GM12878 (cell line): ENCODE data around the gene YPEL2. TPM values are rescaled to one million over a fixed set of nuclear protein-coding genes. Genes with fewer than 3 reads are reported as not detected.
A peak's percentile ranks its signal among the peaks of the same experiment; 100 is the strongest.

ENCODE experiments used
- ATAC-seq: fragments of 200-7000 bp; cut with Tn5 transposase; 3 replicates; pipeline ENCODE4 v1.9.1; 2020; ENCODE audit warnings: mild to moderate bottlenecking, moderate library complexity
- BruUV-seq: library from RNA; stranded (reverse); fragments of 400-500 nt; replicated peaks from 2 replicates; lab custom pipeline; 2021; lab: Mats Ljungman, UMichigan
- CTCF ChIA-PET: fragments of 300-600 bp; sonication (Branson Sonifier 250); formaldehyde crosslinking; extraction: SDS; loops from one replicate; lab custom pipeline; 2021; ENCODE audit warnings: inconsistent platforms; lab: Yijun Ruan, JAX
- POLR2A ChIA-PET: fragments of 350-600 bp; formaldehyde crosslinking; extraction: SDS; loops from one replicate; lab custom pipeline; 2021; ENCODE audit warnings: inconsistent platforms; lab: Charles Lee
- RAD21 ChIA-PET: fragments of 300-600 bp; sonication (Branson Sonifier 250); formaldehyde crosslinking; loops from one replicate; lab custom pipeline; 2023; ENCODE audit warnings: antibody characterized with exemption; ENCODE audit not compliant: unreplicated experiment; lab: Charles Lee
- SMC1A ChIA-PET: fragments of 300-600 bp; sonication (Branson Sonifier 250); formaldehyde crosslinking; loops from one replicate; lab custom pipeline; 2023; ENCODE audit not compliant: unreplicated experiment, uncharacterized antibody; lab: Charles Lee
- DNase-seq: peaks from one replicate; pipeline ENCODE4 v3.0.0-alpha.2; 2011; ENCODE audit warnings: low read depth, low spot score
- FAIRE-seq: peaks from 3 replicates; lab custom pipeline; 2011; peaks lifted over from hg19 to GRCh38; lab: Jason Lieb, UNC
- H2AFZ ChIP-seq: 2 replicates; pipeline ENCODE4 v1.6.0; 2011; ENCODE audit warnings: low read depth, low read length, control low read depth; ENCODE audit not compliant: control insufficient read depth
- H3K27ac ChIP-seq: 2 replicates; pipeline ENCODE4 v1.5.1; 2011; ENCODE audit warnings: control low read depth; ENCODE audit not compliant: control insufficient read depth, insufficient read depth
- H3K27me3 ChIP-seq, 2 experiments: replicated peaks in 1 of 2; 2 replicates each; pipeline versions ENCODE4 v1.6.0 to v1.6.1; 2011; ENCODE audit warnings: low read length in 1 of 2; ENCODE audit not compliant: control insufficient read depth in 2 of 2, insufficient read depth in 2 of 2
- H3K36me3 ChIP-seq, 2 experiments: 2 replicates each; pipeline ENCODE4 v1.5.1; 2011; ENCODE audit warnings: low read length in 1 of 2; ENCODE audit not compliant: control insufficient read depth in 2 of 2, insufficient read depth in 2 of 2
- H3K4me1 ChIP-seq: 2 replicates; pipeline ENCODE4 v1.6.1; 2011; ENCODE audit warnings: mild to moderate bottlenecking, low read length, moderate library complexity, mixed read lengths; ENCODE audit not compliant: control insufficient read depth, insufficient read depth
- H3K4me2 ChIP-seq: 2 replicates; pipeline ENCODE4 v1.6.0; 2011; ENCODE audit warnings: control low read depth; ENCODE audit not compliant: control insufficient read depth, insufficient read depth
- H3K4me3 ChIP-seq: fragments of 200-600 bp; sonication (generic); 2 replicates; pipeline ENCODE4 v1.5.1; 2016
- H3K79me2 ChIP-seq: 2 replicates; pipeline ENCODE4 v1.6.0; 2011; ENCODE audit warnings: low read length; ENCODE audit not compliant: control insufficient read depth, insufficient read depth
- H3K9ac ChIP-seq: 2 replicates; pipeline ENCODE4 v1.8.0; 2011; ENCODE audit warnings: low read length, control low read depth, mixed read lengths; ENCODE audit not compliant: control insufficient read depth, insufficient read depth
- H3K9me3 ChIP-seq: replicated peaks from 3 replicates; pipeline ENCODE4 v1.5.1; 2011; ENCODE audit warnings: mild to moderate bottlenecking, low read length; ENCODE audit not compliant: control insufficient read depth, insufficient read depth
- H4K20me1 ChIP-seq: 2 replicates; pipeline ENCODE4 v1.6.0; 2011; ENCODE audit not compliant: control insufficient read depth, insufficient read depth
- ASH2L ChIP-seq: fragments of 300-600, 200-600 bp; sonication (generic); IDR thresholded peaks from 2 replicates; pipeline ENCODE4 v1.6.1; 2017; ENCODE audit warnings: low read depth, mild to moderate bottlenecking, borderline replicate concordance
- ATF7 ChIP-seq: fragments of 450-650 bp; IDR thresholded peaks from 2 replicates; pipeline ENCODE4 v1.6.1; 2016; ENCODE audit warnings: low read depth, mild to moderate bottlenecking
- JUND ChIP-seq: IDR thresholded peaks from 2 replicates; pipeline ENCODE4 v1.6.1; 2012; ENCODE audit warnings: low read depth, mild to moderate bottlenecking, low read length, improper control_type of control experiment, moderate library complexity
- MLLT1 ChIP-seq: fragments of 450-650 bp; IDR thresholded peaks from 2 replicates; pipeline ENCODE4 v1.6.1; 2016; ENCODE audit warnings: mild to moderate bottlenecking
- SP1 ChIP-seq: IDR thresholded peaks from one replicate; pipeline ENCODE4 v1.6.1; 2011; ENCODE audit warnings: low read depth, low read length
- SPI1 ChIP-seq: IDR thresholded peaks from 2 replicates; pipeline ENCODE4 v1.6.1; 2011; ENCODE audit warnings: low read depth, mild to moderate bottlenecking, low read length, moderate library complexity, borderline replicate concordance; ENCODE audit not compliant: insufficient read depth
- SRF ChIP-seq, 2 experiments: IDR thresholded peaks; 2 replicates each; pipeline ENCODE4 v1.6.1; 2011; ENCODE audit warnings: low read depth in 2 of 2, low read length in 2 of 2, mild to moderate bottlenecking in 1 of 2, moderate library complexity in 1 of 2
- SUZ12 ChIP-seq: fragments of 200-600 bp; sonication (generic); IDR thresholded peaks from one replicate; pipeline ENCODE4 v1.6.1; 2018; ENCODE audit warnings: antibody characterized with exemption, mild to moderate bottlenecking; ENCODE audit not compliant: unreplicated experiment
- ZZZ3 ChIP-seq: IDR thresholded peaks from 2 replicates; pipeline ENCODE4 v1.6.1; 2011; ENCODE audit warnings: low read depth; ENCODE audit not compliant: control insufficient read depth, insufficient read length
- WGBS: methylation state at CpG from one replicate; pipeline ENCODE4 v1.1.6; 2016; ENCODE audit warnings: low lambda C conversion rate; ENCODE audit not compliant: insufficient replicate concordance, insufficient coverage; ENCODE audit errors: missing lambda C conversion rate; 5-methylcytosine and 5-hydroxymethylcytosine counted together
- in situ Hi-C: fragments of 300-500 bp; cut with MboI; formaldehyde crosslinking; loops from 9 replicates; pipeline ENCODE4 v1.14.3; 2018; ENCODE audit warnings: mixed read lengths
- intact Hi-C: fragments of 100-400 bp; cut with micrococcal nuclease; formaldehyde crosslinking; loops from one replicate; pipeline ENCODE4 v1.14.2; 2022; ENCODE audit not compliant: unreplicated experiment
- polyA plus RNA-seq, 11 experiments: library from polyadenylated mRNA; depleted of rRNA in 4 of 11; unstranded in 6 of 11; stranded (reverse) in 5 of 11; fragments of >200 nt; fragmentation: Nextera tagmentation in 4 of 11; fragmentation: Illumina TruSeq in 1 of 11; extraction: Ambion mirVana in 4 of 11; extraction: Trizol in 1 of 11; gene quantifications; 1 replicate in 1 of 11; 2 replicates in 10 of 11; pipeline versions ENCODE4 v1.2.1 to v1.2.3, GENCODE V29; 2011 to 2016; ENCODE audit warnings: inconsistent platforms in 2 of 11, missing spikeins in 2 of 11, low read depth in 1 of 11
- total RNA-seq, 4 experiments: library from RNA; depleted of rRNA in 3 of 4; stranded (reverse); fragments of >200 nt in 3 of 4; fragmentation: Illumina TruSeq in 1 of 4; extraction: Trizol in 1 of 4; gene quantifications; 2 replicates each; pipeline versions ENCODE4 v1.2.1 to v1.2.3, GENCODE V29; 2013 to 2021

YPEL2 gene
- total and polyA plus RNA-seq, 10 of the 15 experiments (the other 5 are each of a cell fraction or from before 2014, with no cell fraction given), result 0.11 to 8.1 (median 0.48) TPM

GRCh38 chr17:59423137-59423724 is 91.8 kb downstream of the YPEL2 start:
- no peak for FAIRE-seq

More at GRCh38 chr17:59423137-59423724, 91.8 kb downstream of the YPEL2 start:
- in situ Hi-C loops, result no loop called here
- Histone ChIP-seq H3K4me3 (no peak overlapping the region), H3K9ac (no peak overlapping the region), H3K27me3 (no peaks in the 10 kb centered on the region), H4K20me1 (no peaks in the 10 kb centered on the region), H3K79me2 (no peaks in the 10 kb centered on the region), H3K4me2 (no peak overlapping the region), H3K36me3 (no peaks in the 10 kb centered on the region), H2AFZ (no peak overlapping the region), H3K4me1 (peaks cover 14% of the 10 kb centered on the region), H3K27ac (no peak overlapping the region), H3K9me3 (no peaks in the 10 kb centered on the region)
- BruUV-seq, result no TSS peak
- intact Hi-C loops, result no loop called here
- ATAC-seq (peak; percentile 32; the same call in 2 of the 3 replicates), DNase-seq (no peak)
- ChIA-PET CTCF (interaction anchor here (0.7 to 11.0 kb wide), 7 partner anchors 10 to 112 kb away, joined by 3 to 125 read pairs (median 13); no protein-coding TSS in a partner anchor), SMC1A (interaction anchor here (0.9 to 11.6 kb wide), 9 partner anchors 10 to 108 kb away, joined by 3 to 104 read pairs (median 4); no protein-coding TSS in a partner anchor), POLR2A (interaction anchor here (1.1 kb wide), 1 partner anchor 14 kb away, joined by 3 read pairs; no protein-coding TSS in a partner anchor), RAD21 (interaction anchor here (0.6 to 1.8 kb wide), 2 partner anchors 17 to 94 kb away, joined by 3 to 14 read pairs; no protein-coding TSS in a partner anchor)
- no peak for TF ChIP-seq ASH2L
- no peak for TF ChIP-seq SPI1
- no peak for TF ChIP-seq SP1
- no peak for TF ChIP-seq JUND
- TF ChIP-seq ATF7, result no peak
- TF ChIP-seq SUZ12, result no peak
- no peak for TF ChIP-seq SRF (IDR thresholded peaks at IDR 0.05; ENCODE audit: low read depth in 2 of 2, low read length in 2 of 2)
- TF ChIP-seq ZZZ3, result no peak
- TF ChIP-seq MLLT1, result no peak
- WGBS, result 52% methylated on average over 9 of the region's 9 CpGs
